Stimulated activated CD4-positive, alpha-beta T cell treated with anti-CD3 and anti-CD28 coated beads, Interleukin-4, amount 100 ng/mL, for 4 hours (primary cell): ENCODE results near the gene ITPRID1.

Experiments used
- DNase-seq, 2 experiments: peaks; one replicate each; pipeline ENCODE4 v3.0.0-alpha.2; 2020

Gene ITPRID1

DNA sequence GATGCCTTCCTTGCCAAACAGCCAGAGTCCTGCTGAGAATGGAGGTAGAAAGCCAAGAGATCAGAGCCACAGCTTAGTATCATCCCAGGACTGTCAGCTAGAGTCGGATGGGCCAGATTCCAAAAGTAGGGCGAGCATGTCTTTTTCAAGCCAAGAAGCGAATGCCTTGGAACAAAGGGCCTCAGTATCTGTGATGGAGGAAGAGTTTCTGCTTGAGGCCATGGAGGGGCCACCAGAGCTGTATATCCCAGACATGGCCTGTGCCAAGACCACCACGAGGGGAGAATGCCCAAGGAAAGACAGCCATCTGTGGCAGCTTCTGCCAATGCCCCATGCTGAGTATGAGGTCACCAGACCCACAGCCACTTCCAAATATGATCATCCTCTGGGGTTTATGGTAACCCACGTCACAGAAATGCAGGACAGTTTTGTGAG lies 128.8 kb downstream of the ITPRID1 start:
- no peak for DNase-seq

DNA sequence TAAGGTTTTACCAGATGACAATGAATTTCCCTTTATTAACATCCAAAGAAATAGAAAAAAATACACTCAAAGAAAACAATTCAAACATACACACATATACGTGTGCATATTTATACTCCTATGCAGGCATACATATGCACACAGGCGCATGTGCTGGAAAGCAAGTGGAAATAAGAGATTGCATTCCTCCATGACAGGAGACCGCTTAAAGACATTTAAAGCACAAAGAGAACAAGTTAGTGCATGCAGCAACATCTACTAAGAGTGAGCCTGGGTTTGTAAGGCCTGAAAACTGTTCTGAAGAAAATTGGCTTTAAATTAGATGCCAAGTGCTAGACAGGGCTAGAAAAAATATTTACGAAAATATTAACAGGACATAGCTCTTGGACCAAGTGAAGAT lies 133.1 kb downstream of the ITPRID1 start:
- no peak for DNase-seq

DNA sequence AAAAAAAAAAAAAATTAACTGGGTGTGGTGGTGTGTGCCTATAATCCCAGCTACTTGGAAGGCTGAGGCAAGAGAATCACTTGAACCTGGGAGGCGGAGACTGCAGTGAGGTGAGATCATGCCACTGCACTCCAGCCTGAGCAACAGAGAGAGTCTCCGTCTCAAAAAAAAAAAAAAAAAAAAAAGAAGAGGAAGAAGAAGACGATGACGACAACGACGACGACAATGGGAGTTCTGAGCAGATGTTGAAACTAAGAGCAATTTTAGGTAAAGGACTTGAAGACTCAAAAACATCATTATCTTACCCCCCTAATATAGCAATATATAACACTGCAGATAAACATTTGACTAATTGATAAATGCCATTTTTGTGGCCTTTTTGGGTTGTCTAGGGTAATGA lies 133.6 kb downstream of the ITPRID1 start:
- no peak for DNase-seq

DNA sequence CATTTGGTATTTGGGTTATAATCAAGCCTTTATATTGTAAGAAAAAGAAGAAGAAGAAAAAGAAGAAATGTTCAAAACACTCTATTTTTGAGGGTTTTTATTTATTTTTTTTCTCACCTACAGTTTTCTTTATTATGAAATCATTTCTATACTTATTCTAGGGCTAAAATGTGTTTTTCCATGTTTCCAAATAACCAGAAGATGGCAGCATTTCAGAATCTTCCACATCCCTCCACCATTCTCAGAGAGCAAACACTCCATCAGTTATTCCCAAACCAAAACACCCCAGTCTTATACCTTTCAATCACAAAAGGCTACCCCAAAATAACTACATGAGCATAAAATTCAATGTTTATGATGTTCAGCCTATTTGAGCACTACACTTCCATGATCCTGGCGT lies 134.4 kb downstream of the ITPRID1 start:
- no peak for DNase-seq

DNA sequence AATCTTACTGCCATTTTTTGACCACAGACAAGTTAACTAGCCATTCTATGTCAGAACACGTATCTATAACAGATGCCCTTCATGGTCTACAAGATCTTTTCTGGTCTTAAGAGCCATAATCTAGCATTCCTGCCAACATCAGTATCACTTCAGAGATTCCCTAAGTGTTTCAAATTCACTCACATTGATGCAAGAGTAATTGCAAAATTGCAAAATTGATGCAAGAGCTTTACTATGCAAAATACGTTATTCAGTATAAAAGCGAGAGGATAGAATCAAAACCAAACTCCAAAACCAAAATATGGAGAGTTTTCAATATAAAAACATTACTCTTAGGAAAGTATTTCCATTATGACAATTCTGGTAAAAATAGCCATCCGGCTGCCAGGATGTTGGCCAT lies 135.0 kb downstream of the ITPRID1 start:
- no peak for DNase-seq

DNA sequence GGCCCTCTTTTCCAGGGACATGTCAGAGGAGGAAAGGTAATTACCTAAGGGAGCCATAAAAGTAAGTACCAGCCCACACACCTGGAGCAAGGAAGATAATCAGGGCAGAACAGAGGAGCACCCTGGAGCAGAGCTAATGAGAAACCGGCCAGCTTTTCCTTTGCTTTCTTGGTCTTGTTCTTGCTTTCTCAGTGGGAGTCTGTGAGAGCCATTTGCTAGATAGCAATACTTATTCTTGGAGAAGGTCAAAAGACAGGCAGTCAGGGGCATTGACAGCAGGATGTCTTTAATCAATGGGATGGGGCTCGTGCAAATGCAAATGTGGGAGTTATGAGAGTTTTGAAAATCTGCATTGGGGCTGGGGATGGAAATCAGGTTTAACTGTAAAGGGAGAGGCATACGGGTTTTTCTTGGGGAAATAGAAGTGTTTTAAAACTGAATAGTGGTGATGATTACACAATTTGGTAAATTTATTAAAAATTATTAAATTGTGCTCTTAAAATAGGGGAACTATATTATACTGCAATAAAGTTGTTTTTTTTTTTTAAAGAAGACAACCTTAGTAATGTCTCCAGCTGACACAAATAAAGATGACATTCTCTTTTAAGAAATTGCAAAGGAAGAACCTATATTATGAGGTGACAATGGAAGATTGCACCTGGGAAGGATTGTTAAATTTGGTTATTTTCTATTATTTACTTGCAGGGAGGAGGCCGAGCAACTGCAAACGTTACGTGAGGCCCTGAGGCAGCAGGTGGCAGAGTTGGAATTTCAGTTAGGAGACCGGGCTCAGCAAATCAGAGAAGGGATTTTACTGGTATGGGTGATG lies 137.6 kb downstream of the ITPRID1 start:
- DNase-seq, result no peak

DNA sequence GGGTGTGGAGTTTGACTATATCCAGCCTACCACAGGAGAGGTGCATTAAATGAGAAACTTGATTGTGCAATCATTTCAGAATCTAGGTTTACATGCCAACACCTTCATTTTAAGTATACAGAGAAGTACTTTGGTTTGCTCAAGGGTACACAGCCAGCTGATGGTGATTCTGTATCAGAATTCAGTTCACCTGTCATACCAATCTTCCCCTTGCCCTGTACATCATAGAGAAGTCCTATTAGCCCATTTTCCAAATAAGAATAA lies 138.1 kb downstream of the ITPRID1 start:
- DNase-seq, result no peak

DNA sequence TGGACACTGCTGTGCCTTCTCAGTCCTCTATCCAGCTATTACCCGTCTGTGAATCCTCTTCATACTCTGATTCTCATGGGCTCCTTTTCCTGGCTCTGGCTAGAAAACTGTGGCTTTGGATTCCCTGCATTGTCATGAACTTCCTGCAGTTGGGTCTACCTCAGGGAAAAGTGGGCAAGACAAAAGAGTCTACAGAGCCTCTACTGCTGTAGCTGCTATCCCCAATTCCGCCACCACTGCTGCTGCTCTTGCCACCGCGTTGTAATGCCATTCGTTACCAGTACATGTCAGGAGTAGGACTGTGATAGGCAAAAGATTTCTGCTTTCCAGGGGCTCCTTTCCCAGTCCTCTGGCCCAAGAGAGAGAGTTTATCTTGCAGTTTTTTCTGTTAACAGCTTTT lies 149.2 kb downstream of the ITPRID1 start:
- no peak for DNase-seq

DNA sequence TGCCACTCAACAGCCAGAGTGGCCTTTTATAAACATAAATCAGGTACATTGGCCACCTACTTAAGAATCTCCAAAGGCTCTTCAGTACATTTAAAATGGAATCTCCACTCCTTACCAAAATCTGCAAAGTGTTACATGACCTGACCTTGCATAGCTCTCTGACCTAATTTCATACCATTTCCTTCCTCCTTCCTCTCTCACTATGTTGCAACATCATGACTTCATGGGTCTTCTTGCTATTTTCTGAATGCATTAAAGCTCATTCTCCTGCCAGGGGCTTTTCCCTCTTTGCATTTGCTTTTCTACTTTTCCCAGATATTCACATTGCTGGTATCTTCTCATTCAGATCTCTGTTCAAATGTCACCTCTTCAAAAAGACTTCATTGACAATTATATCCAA lies 151.0 kb downstream of the ITPRID1 start:
- no peak for DNase-seq

DNA sequence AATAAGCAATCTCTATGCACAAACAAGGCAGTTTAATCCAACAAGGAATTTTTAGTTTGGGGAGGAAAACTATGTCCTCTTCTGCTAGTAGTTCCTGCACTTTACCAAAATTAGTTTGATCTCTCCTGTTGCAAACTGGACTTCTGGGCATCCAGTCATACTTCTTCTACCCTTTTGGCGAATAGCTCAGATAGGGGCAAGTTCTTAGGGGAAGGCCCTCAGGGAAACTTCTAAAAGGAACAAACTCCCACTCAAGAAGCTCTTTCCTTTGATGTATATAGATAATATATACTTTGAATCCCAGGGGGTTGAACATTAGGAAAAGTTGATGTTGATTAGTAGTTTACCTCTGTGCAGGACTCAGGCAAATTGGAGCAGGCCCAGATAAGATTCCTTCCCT lies 151.7 kb downstream of the ITPRID1 start:
- DNase-seq, result no peak

DNA sequence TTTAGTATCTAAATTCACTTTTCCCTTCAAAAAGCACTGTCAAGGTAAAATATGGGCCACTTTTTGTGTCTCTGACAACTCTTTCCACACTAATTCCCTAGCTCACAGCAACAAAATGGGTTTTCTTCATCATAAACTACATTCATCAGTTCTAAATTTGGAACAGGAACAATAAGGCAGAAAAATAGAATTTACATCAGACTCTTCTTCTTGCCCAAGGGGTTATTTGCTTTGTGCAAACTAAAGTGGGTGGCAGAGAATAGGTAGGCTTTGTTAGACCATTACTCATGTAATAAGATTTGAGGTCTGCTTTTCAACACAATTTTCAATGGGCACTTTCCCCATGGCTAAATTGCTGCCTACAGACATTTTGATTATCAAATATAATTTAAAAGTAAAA lies 155.6 kb downstream of the ITPRID1 start:
- DNase-seq, result no peak

DNA sequence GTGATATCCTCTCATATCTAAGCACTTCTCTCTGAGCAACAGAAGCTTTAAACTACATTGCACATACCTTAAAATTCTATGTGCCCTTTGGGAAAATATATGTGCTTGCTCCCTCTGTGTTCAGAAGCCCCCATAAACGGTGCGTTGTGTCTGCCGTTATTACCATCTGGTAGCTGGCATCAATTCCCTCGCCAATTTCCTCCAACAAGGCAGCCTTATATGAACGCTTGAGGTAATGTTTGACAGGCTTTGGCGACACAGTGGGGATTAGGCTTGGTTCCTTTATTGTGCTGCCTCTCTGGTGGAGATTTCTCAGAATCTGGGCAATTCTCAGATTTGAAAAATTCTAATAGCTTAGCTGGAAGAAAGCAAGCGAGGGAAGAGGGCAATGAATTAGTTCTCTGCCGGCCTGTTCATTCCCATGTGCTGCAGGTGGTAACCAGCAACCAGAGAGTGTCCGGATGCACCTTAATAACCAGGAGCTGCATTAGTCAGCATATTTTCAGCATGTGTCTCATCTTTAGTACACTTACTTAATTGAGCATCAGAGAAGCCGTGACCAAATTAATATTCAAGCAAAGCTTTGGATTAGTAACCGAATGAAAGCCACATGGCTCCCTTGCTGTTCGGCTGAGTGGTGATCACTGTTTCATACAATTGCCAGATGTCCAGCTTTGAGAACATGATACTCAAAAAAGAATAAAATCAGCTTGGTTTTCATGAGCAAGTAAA lies 165.8 kb downstream of the ITPRID1 start:
- DNase-seq, result no peak

DNA sequence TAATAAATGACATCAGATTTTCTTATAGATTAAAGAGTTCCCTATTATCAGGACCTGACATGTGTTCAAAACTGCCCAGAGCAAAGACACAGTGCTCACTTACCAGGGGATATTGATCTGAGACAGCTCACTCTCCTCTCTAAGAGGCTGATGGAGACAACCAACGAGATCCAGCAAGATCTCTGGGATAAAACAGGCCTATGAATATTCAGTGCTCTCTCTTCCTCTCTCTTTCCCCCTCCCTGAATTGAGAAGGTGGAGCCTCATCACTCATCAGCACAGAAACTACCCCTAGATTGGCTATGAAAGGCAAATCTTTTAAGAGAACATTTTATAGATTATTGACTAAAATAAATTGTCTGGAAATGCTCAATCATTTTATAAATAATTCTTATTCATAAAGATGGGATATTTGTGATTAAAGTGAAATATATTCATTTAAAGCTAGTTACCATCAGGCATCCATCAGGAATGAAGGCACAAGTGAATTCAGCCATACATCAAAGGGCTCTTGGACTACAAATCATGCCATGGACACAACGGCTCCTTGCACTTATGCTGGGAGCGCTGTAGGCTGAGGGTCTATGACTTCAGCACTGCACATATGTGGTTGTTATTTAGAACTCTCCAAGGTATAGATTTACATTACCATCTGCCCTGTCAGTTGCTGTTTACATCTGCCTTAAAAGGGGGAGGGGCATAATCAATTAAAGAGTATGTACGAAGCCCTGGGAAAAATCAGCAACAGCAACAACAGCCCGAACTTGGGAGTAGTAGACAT lies 169.7 kb downstream of the ITPRID1 start:
- DNase-seq, result no peak

DNA sequence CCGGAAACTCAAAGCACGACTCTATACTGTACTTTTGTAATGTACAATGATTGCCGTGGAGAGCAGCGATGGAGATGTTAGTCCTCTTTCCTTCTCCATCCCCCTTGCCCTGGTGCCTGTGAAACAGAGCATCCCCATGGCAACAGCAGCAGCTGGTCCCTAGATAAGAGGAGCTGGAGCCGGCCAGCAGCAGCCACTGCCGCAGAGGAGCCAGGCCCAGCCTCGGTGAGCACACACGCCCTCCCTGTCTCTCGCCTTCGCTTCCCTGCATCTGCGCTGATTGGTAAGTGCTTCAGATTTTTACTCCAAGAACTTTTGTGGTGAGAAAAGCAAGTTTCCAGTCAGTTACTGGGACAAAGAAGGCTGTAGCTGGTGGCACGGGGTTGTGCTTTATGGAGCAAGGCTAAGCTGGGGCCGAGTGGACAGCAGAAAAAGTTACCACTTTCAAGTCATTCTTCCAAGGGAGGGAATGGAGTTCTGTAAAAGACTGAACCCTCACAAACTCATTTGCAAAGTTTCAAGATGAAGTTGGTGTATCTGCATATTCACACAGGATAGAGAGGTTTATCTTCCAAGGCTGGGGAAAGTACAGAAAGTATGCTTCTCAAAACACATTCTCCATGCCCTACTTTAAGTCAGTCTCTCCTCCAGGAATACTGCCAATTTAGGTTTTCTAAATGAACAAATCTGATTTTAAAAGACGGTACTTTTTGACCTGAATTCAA lies 173.3 kb downstream of the ITPRID1 start, which contains the start of gene PPP1R17:
Gene PPP1R17, plus strand, starts transcription at position 192 of the 725 bp plus-strand sequence. CDS start 5,227 bp downstream, outside the sequence.
- DNase-seq, result no peak

DNA sequence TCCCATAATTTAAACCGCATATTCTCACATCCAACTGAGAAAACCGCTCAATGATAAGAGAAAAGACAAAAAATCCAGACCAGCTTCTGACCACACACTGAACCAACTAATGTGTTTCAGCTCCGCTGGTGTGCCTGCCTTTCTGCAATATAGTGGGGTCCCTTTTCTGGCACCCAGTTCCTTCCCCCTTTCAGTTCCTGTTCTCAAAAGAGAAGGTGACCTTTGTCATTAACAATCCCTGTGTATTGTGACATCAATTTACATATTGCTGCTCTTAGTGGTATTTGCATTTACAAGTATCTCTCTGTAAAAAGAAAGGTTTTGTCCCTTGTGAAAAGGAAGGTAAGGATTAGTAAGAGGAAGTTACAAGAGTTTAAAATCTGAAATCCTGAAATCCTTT lies 174.5 kb downstream of the ITPRID1 start:
- DNase-seq, result no peak

DNA sequence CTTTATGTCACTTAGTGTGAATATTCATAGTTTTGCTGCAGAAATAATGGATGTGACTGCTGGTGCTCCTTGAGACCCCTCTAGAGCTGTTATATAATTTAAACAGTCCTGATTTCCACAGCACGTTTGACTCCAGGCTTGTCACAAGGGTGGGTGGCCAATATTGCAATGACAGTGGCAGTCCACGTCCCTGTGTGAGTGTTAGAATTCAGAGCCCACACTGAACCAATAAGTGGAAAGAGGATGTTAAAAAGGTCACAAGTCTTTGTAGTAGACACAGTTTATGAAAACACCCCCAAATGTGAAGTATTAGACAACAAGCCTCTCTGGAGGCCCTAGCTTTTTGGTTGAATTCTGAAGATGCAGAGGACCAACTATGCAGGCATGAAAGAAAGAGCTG lies 175.1 kb downstream of the ITPRID1 start:
- no peak for DNase-seq

DNA sequence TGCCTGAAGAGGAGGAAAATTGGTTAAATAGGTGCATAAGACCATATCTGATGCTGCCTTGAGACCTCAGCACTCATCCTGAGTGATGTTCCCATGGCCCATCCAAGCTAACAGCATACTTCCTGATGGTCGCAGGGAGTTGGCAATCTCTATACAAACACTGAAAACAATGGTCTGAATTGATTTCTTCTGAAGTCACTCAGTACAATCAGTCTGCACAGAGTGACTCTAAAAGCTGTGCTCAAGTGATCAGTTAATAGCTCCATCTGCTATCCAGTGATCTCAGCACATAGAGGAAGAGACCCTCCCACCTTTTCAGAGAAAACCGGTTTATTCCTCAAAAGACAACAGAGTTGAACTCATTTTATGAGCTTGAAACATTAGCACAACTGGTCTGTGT lies 177.0 kb downstream of the ITPRID1 start:
- DNase-seq, result no peak

DNA sequence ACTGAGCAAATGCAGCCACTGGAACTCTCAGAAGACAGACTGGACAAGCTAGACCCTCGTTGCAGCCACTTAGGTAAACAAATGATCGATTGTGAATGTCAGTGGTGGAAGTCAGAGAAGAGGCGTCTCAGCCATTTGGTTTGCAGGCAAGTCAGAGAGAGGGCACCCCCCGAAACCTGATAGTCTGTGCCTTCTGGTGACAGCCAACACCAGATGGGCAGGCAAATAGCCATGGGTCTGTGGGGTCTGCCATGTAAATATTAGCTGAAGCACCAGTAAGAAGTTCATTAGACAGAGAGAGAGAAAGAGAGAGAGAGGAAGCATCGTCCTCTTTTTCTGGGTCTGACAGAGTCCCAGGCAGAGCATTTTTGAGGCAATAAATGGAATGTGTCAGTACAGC lies 178.6 kb downstream of the ITPRID1 start:
- DNase-seq, result no peak

DNA sequence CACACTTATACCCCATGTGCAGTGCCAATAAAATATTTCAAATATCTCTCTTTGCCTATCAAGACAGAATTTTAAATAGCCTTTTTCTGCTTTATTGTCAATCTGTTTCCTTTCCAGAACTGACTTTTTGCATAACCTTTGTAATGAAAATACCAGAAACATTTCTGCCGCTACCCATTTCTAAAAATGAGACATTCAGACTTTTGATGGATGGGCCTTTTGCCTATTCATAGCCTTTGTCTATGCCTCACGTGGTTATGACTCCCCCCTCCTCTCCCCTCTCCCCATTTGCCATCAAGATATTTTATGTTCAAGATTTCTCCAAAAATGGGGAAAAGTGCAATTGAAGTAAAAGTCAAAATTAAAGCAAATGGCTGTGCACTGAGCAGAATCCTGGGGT lies 179.0 kb downstream of the ITPRID1 start:
- no peak for DNase-seq

DNA sequence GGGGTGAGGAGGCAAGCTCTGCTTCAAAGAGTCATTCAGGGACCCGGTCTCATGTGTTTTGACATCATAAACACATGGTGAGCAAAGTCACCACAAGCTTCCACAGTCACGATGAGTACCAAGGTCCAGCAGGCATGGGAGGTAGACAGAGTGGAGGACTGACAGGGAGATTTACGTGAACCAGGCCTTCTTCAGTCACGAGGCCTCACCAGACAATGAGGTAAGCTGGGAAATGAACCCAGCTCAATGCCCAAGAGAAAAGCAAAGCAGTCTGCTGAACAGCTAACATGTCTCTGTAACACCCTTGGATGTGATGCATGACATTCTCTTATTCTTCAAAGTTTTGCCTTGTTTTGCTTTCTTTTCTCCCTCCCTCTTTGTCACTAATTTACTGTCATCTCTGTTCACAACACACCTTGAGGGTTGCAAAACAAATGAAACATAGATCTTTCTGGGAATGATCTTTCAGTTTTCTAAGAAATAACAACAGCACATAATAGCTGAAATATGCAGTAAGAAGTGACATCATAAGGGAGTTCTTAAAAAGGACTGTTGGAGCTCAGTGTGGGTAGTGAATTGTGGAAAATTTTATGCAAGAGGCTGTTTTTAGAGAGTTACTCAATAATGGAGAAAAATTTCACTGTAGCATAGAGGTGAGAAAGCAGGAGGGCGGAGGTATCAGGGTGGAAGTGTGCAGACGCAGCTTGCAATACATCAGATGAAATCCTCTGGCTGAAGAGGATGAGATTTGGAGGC lies 182.1 kb downstream of the ITPRID1 start:
- DNase-seq, result no peak

DNA sequence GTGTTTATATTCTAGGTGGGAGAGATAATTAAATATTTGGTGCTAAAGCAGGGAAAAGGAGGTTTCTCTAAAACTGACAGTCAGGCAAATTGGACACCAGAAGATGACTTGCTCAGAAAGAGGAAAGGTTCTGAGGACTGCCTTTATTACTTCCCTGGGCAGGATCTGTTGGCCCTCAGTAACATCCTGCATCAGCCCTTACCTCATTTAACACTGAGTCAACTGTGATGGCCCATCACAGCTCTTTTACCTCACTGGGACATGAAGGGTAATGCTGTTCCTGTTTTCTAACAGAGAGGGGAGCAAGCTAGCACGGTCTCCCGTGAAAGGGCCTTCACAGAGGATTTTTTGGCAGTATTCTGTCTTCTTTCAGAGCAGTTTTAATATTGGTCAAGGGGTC lies 185.2 kb downstream of the ITPRID1 start:
- no peak for DNase-seq

DNA sequence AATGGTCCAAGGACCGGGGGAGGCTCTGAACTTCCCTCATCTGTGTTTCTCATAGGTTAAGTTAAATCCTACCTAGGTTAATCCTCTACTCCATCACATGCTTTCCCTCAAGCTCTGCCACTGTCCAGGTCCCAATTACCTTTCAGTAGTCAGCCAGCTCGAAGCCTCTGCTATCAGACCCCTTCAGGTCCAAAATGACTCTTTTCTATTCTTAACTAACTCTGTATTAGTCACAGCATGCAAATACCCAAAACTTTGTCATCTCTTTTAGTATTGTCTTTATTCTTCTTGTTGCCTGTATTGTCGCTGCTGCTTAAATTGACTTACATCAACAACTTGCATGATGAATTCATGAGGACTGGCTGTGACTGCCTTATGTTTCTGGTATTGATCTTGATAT lies 188.5 kb downstream of the ITPRID1 start:
- no peak for DNase-seq
